Tibial artery (tissue), 4 donors: ENCODE measurements around the gene ATF7.

Experiments used
- DNase-seq, 2 donors: peaks; one replicate each; pipeline ENCODE4 v3.0.0-alpha.2; 2019
- H3K27ac ChIP-seq, 2 donors: fragments of 200-600 bp; sonication (generic) in 1 of 2; 1 replicate in 1 of 2; 2 replicates in 1 of 2; pipeline ENCODE4 v1.5.1; 2018 to 2019; ENCODE audit warnings: mild to moderate bottlenecking in 1 of 2
- H3K27me3 ChIP-seq, 2 donors: fragments of 200-600 bp; sonication (generic) in 1 of 2; one replicate each; pipeline versions ENCODE4 v1.5.1 to v1.6.0; 2016 to 2019
- H3K36me3 ChIP-seq, 3 donors: fragments of 200-600 bp; sonication (generic) in 2 of 3; one replicate each; pipeline ENCODE4 v1.5.1; 2016 to 2019; ENCODE audit warnings: mild to moderate bottlenecking in 2 of 3
- H3K4me1 ChIP-seq, 4 donors: fragments of 200-600 bp; sonication (generic) in 2 of 4; 1 replicate in 3 of 4; 2 replicates in 1 of 4; pipeline ENCODE4 v1.5.1; 2016 to 2019
- H3K4me3 ChIP-seq, 2 donors: fragments of 200-600 bp; sonication (generic) in 1 of 2; 1 replicate in 1 of 2; 2 replicates in 1 of 2; pipeline ENCODE4 v1.5.1; 2018 to 2019; ENCODE audit warnings: mild to moderate bottlenecking in 2 of 2
- H3K9me3 ChIP-seq, 3 donors: fragments of 200-600 bp; sonication (generic) in 1 of 3; one replicate each; pipeline ENCODE4 v1.5.1; 2016 to 2019
- intact Hi-C: fragments of 100-400 bp; cut with DNase I; formaldehyde crosslinking; loops from one replicate; pipeline ENCODE4 v1.15.0; 2023; ENCODE audit warnings: low total_unique reads
- TF ChIP-seq, protein P1 (sequence below), 2 experiments: fragments of 200-600 bp in 1 of 2; fragments of 450-650 bp in 1 of 2; IDR thresholded peaks; one replicate each; pipeline ENCODE4 v1.5.1; 2017 to 2019; ENCODE audit warnings: antibody characterized with exemption in 2 of 2, mild to moderate bottlenecking in 1 of 2, moderate library complexity in 1 of 2

The ATF7 gene

DNA sequence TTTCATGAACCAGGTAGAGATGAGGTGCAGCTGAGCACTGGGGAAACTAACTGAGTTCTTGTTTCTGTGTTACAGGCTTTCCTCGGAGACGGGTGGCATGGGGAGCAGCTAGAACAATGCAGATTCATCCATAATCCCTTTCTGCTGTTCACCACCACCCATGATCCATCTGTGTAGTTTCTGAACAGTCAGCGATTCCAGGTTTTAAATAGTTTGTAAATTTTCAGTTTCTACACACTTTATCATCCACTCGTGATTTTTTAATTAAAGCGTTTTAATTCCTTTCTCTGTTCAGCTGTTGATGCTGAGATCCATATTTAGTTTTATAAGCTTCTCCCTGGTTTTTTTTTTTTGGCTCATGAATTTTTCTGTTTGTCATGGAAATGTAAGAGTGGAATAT, 146.9 kb downstream of the ATF7 start:
- Histone ChIP-seq H3K36me3 (peaks cover 53 to 100% (median 95%) of the 10 kb centered on the region in 3 donors), H3K27ac (peak overlapping the region; percentile 20 to 23)

DNA sequence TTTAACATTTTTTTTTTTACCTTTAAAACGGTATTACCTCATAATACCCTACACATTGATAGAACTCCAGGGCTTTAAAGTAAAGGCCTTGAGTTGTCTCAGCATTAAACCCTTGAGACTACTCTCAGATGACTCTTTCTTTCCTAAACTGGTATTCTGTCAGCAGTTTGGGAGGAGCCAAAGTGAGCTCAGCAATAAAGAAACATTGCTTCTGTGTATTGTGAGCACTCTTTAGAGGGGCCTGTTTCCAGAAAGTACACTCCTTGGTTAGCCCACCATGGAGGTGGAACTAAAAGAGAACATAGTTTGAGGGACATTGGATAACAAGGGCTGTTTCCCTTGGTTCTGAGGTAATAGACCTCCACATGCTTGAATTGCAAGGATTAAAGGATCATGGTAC, 147.3 kb downstream of the ATF7 start:
- Histone ChIP-seq H3K9me3 (no peaks in the 10 kb centered on the region), H3K4me1 (peaks cover 0 to 39% (median 4%) of the 10 kb centered on the region in 4 donors), H3K36me3 (peaks cover 56 to 100% (median 94%) of the 10 kb centered on the region in 3 donors), H3K27me3 (no peaks in the 10 kb centered on the region), H3K27ac (peak overlapping the region; percentile 20 to 23), H3K4me3 (no peak overlapping the region)
- no peak for DNase-seq
- intact Hi-C loops: no loop called here
- TF ChIP-seq, protein P1, sequence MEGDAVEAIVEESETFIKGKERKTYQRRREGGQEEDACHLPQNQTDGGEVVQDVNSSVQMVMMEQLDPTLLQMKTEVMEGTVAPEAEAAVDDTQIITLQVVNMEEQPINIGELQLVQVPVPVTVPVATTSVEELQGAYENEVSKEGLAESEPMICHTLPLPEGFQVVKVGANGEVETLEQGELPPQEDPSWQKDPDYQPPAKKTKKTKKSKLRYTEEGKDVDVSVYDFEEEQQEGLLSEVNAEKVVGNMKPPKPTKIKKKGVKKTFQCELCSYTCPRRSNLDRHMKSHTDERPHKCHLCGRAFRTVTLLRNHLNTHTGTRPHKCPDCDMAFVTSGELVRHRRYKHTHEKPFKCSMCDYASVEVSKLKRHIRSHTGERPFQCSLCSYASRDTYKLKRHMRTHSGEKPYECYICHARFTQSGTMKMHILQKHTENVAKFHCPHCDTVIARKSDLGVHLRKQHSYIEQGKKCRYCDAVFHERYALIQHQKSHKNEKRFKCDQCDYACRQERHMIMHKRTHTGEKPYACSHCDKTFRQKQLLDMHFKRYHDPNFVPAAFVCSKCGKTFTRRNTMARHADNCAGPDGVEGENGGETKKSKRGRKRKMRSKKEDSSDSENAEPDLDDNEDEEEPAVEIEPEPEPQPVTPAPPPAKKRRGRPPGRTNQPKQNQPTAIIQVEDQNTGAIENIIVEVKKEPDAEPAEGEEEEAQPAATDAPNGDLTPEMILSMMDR (IDR thresholded peaks at IDR 0.05): no peak

More for the DNA sequence above, 146.9 kb downstream of the ATF7 start:
- no peak for DNase-seq
- Histone ChIP-seq H3K9me3 (no peaks in the 10 kb centered on the region), H3K4me1 (peaks cover 0 to 39% (median 4%) of the 10 kb centered on the region in 4 donors), H3K4me3 (no peak overlapping the region), H3K27me3 (no peaks in the 10 kb centered on the region)
- TF ChIP-seq, protein P1 (IDR thresholded peaks at IDR 0.05): no peak
- intact Hi-C loops: no loop called here

DNA sequence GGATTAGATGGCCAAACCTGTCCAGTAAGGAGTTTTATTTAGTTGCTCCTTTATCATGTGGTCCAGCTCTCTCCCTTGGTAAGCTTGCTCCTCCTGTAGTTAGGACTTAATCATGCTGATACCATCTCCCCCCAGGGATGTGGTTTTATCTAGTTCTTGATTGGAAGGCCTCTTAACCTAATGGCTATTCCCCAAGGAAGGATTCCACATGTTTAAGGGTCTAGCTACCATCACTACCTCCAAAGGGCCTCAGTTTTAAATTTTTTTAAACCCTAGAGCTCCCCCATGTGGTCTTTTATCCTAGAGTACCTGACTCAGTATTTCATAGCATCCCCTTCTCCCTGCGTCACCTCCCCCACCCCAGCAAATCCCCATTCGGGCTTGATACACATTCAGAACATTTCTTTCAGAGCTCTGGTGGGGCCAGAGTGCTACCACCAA, 149.4 kb downstream of the ATF7 start:
- H3K36me3 ChIP-seq: peaks cover 74 to 100% (median 93%) of the 10 kb centered on the region in 3 donors
- no peak for DNase-seq
- intact Hi-C loops: no loop called here
- H3K4me3 ChIP-seq: no peak overlapping the region
- no peaks in the 10 kb centered on the region for H3K27me3 ChIP-seq
- peak overlapping the region in 1 of 2 donors; percentile 10 for H3K27ac ChIP-seq
- H3K9me3 ChIP-seq: no peaks in the 10 kb centered on the region
- TF ChIP-seq, protein P1 (IDR thresholded peaks at IDR 0.05): no peak
- H3K4me1 ChIP-seq: peaks cover 0 to 56% (median 4%) of the 10 kb centered on the region in 4 donors

DNA sequence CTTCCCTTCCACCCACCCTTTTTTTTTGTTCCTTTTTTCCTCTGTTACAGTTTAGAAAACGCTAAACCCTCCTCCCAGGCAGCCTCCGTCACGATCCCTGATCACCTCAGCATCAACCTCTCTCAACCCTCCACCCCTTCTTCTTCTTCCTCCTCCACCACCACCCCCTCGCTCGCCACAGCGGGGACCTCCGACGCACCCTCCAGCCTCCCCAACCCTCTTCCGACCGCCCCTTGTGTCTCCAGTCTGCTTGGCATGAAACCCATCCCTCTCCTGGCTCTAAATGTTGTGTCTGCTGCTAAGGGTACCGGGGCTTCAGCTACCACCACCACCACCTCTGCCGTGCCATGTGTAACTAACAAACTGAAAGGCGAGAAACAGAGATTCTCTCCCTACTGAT, 151.4 kb downstream of the ATF7 start:
- DNase-seq: no peak
- Histone ChIP-seq H3K27ac (no peak overlapping the region), H3K9me3 (no peaks in the 10 kb centered on the region), H3K4me1 (peaks cover 0 to 45% (median 0%) of the 10 kb centered on the region in 4 donors), H3K27me3 (no peaks in the 10 kb centered on the region), H3K36me3 (peaks cover 78 to 100% (median 93%) of the 10 kb centered on the region in 3 donors), H3K4me3 (no peak overlapping the region)
- TF ChIP-seq, protein P1 (IDR thresholded peaks at IDR 0.05): no peak
- intact Hi-C loops: no loop called here

DNA sequence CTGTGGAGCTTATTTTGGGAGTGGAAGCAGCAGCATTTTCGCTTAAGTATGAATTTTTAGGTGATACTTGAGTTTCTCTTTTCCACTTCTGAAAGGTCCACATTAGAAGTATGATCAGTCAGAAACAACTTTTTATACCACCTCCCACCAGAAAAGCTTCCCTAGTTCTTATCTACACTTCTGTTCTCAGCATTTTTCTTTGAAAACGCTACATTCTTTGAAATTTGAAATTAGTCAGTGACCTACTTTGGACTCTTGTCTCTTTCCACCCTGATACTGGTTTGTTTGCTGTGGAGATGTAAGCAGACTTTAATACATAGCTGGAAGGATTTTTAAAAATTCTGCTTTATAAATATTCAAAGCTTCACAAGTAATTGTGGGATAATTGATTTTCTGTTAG, 152.1 kb downstream of the ATF7 start:
- intact Hi-C loops: no loop called here
- Histone ChIP-seq H3K4me1 (peaks cover 0 to 42% (median 0%) of the 10 kb centered on the region in 4 donors), H3K36me3 (peaks cover 79 to 100% (median 95%) of the 10 kb centered on the region in 3 donors), H3K27me3 (no peaks in the 10 kb centered on the region), H3K4me3 (no peak overlapping the region), H3K9me3 (no peaks in the 10 kb centered on the region), H3K27ac (no peak overlapping the region)
- no peak for DNase-seq
- TF ChIP-seq, protein P1 (IDR thresholded peaks at IDR 0.05): no peak
